GM12891 (cell line): ENCODE results near the gene SLC39A13.

Experiments used
- POLR2A ChIP-seq: IDR thresholded peaks from 2 replicates; pipeline ENCODE4 v1.6.1; 2011; ENCODE audit warnings: low read depth, low read length, control low read depth
- POLR2AphosphoS5 ChIP-seq: IDR thresholded peaks from 2 replicates; pipeline ENCODE4 v1.6.1; 2011; ENCODE audit warnings: low read depth, low read length, control low read depth
- POU2F2 ChIP-seq: IDR thresholded peaks from 2 replicates; pipeline ENCODE4 v1.6.1; 2011; ENCODE audit warnings: low read depth, mild to moderate bottlenecking, control low read depth, low read length, moderate library complexity
- SPI1 ChIP-seq: IDR thresholded peaks from 2 replicates; pipeline ENCODE4 v1.6.1; 2011; ENCODE audit warnings: low read depth, low read length, control low read depth
- TAF1 ChIP-seq: IDR thresholded peaks from 2 replicates; pipeline ENCODE4 v1.6.1; 2011; ENCODE audit warnings: low read depth, low read length, control low read depth

DNA sequence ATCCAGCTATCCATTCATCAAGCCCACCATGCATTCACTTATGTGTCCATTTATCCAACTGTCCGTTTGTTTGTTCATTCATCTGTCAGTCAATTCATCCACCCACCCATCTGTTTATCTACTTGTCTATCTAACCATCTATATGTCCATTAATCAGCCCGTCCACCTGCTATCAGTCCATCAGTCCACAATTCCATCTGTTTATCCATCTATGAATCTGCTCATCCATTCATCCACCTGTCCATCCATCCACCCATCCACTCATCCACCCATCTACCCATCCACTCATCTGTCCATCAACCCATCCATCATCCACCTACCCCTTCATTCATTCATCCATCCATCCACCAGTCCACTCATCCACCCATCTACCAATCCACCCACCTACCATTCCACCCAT is 29.1 kb upstream of the SLC39A13 start:
- TF ChIP-seq POLR2AphosphoS5 (no peak), POLR2A (no peak), SPI1 (no peak), POU2F2 (no peak), TAF1 (no peak)
